Mononuclear cell (primary cell): ENCODE data around the gene ALK. TPM values are rescaled to one million over a fixed set of nuclear protein-coding genes. Genes with fewer than 3 reads are reported as not detected.

Experiments
- H3K27me3 ChIP-seq: 2 replicates; pipeline ENCODE4 v1.6.0; 2011; ENCODE audit warnings: low read length, control low read depth; ENCODE audit not compliant: insufficient read depth
- H3K4me1 ChIP-seq: 2 replicates; pipeline ENCODE4 v1.5.1; 2011; ENCODE audit warnings: mild to moderate bottlenecking, low read length, control low read depth; ENCODE audit not compliant: insufficient read depth
- H3K4me3 ChIP-seq: 2 replicates; pipeline ENCODE4 v1.5.1; 2011; ENCODE audit warnings: mild to moderate bottlenecking, low read length, moderate library complexity
- H3K9me3 ChIP-seq: 2 replicates; pipeline ENCODE4 v1.5.1; 2011; ENCODE audit warnings: low read depth, mild to moderate bottlenecking, control low read depth, low read length
- total RNA-seq: library from RNA; depleted of rRNA; stranded (reverse); fragments of >200 nt; gene quantifications from one replicate; pipeline ENCODE4 v1.2.3, GENCODE V29; 2012

The ALK gene
- total RNA-seq, 1 donor: not detected

DNA sequence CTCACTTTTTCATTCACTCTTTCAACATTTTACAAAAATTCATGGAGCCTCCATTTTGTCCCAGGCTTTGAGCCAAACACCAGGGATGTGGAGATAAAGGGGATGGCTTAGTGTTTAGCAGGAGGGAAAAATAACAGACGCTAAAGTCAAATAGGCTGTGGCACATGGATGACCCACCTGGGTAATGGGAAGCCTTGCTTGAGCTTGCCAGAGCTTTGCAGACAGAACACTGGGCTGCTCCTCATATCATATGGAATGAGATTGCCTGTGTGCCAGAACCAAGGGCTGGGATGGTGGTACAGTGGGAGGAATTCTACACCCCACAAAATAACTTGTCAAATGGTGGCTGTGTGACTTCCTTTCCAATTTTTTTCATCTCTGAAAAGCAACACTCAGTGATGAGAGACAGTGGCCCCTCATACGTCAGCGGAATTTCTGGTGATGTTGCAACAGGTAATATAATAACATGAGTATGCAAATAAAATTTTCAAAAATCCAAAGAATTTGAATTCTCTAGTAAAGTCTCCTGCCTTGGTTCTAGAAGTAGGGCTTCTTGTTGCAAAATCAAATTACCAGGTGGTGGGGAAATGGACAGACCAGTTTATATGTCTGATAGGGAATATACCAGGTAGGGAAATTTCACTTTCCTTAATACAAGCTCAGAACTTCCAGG lies 553.3 kb downstream of the ALK start:
- Histone ChIP-seq H3K4me1 (no peaks in the 10 kb centered on the region), H3K27me3 (no peaks in the 10 kb centered on the region), H3K9me3 (no peaks in the 10 kb centered on the region), H3K4me3 (no peak overlapping the region)

DNA sequence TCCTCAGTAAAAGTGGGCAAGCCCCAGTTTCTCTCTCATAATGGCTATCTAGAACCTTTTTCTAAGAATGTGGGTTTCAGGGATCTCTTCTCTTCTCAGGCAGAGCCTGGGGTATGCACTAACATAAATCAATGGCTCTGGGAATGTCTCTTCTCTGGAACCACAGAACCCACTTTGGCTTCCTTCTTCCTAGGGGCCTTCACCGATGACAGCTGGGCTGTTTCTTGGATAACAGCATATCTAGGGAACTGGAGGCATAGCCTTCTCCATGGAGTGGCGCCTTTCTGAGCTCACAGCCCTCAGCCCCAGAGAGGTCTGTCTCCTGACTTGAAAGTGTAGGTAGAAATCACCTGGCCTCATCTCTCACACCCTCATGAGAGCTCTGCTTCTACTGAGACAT lies 558.3 kb downstream of the ALK start:
- H3K27me3 ChIP-seq: no peaks in the 10 kb centered on the region
- no peaks in the 10 kb centered on the region for H3K9me3 ChIP-seq

GRCh38 chr2:29361231-29361630 lies 560.2 kb downstream of the ALK start:
- Histone ChIP-seq H3K4me3 (no peak overlapping the region), H3K27me3 (no peaks in the 10 kb centered on the region), H3K9me3 (no peaks in the 10 kb centered on the region), H3K4me1 (no peaks in the 10 kb centered on the region)

More for the DNA sequence above, 558.3 kb downstream of the ALK start:
- Histone ChIP-seq H3K4me3 (no peak overlapping the region), H3K4me1 (no peaks in the 10 kb centered on the region)

GRCh38 chr2:29360016-29360784 lies 561.2 kb downstream of the ALK start:
- Histone ChIP-seq H3K9me3 (no peaks in the 10 kb centered on the region), H3K4me3 (no peak overlapping the region), H3K27me3 (no peaks in the 10 kb centered on the region), H3K4me1 (no peaks in the 10 kb centered on the region)

- Histone ChIP-seq H3K27me3 (no peaks in the 10 kb centered on the region), H3K9me3 (no peaks in the 10 kb centered on the region), H3K4me1 (no peaks in the 10 kb centered on the region), H3K4me3 (no peak overlapping the region)
These were observed 567.9 kb downstream of the ALK start for GRCh38 chr2:29353403-29353991.

GRCh38 chr2:29351916-29352591 lies 569.3 kb downstream of the ALK start:
- Histone ChIP-seq H3K4me1 (no peaks in the 10 kb centered on the region), H3K4me3 (no peak overlapping the region), H3K9me3 (no peaks in the 10 kb centered on the region), H3K27me3 (no peaks in the 10 kb centered on the region)

GRCh38 chr2:29351248-29351647 lies 570.1 kb downstream of the ALK start:
- Histone ChIP-seq H3K4me1 (no peaks in the 10 kb centered on the region), H3K9me3 (no peaks in the 10 kb centered on the region), H3K27me3 (no peaks in the 10 kb centered on the region), H3K4me3 (no peak overlapping the region)

DNA sequence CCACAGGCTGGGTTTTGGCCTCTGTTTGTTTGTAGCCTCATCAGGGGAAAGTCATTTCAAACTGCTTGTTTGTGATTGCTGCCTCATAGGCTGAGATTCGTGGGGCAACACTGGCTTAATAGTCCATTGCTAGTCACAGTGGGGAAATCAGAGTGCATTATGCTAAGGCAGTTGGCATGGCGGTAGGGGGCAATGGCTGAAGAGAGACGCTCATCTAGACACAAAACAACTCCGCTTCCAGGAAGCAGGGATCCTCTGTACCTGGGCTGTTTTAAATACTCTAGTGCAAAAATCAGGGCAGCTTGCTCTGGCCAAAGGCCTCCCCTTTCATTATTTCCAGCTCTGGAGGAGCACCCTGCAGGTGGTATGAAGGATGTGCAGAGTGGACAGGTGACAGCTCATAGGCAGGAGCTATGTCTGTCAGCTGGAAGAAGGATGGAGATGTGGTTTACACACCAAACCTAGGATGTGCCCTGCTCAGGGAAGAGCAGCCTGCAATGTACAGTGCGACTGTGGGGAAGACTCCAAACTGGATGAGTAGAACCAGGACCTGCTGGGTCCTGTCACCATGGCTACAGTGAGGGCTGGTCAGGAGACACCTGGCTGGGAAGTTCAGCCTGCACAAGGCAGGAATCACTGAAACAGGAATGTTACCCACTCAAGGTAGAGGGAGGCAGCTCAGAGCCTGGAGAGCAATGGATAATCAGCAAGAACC lies 571.9 kb downstream of the ALK start:
- no peaks in the 10 kb centered on the region for H3K9me3 ChIP-seq
- no peaks in the 10 kb centered on the region for H3K4me1 ChIP-seq
- H3K27me3 ChIP-seq: no peaks in the 10 kb centered on the region
- H3K4me3 ChIP-seq: no peak overlapping the region

DNA sequence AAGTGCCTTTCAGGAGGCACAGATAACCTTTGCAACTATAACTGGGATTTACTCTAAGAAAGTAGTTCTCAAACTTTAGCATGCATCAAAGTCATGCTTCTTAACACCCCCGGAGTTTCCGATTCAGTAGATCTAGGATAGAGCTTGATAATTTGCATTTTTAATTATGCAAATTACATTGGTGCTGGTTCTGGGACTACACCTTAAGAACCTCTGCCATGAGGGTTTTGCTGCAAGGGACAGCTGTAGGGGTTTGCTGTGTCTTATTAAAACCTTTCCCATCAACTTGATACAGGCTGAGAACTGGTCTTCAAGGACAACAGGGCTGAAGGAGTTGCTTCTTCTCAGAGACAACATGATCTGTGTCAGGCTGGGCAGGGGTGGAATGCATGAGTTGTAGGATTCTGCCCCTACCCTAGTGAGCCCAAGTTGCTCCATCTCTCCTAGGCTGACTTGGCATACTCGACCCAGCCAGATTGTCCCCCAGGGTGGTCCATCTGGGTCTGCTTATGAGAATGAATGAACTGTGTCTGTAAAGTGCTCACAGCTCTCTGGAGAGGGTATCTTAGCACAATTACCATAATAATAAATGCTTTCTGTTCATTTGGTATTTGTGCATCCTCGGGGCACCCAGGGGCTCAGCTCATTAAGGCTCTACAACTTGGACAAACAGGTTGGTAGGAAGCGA lies 573.5 kb downstream of the ALK start:
- H3K27me3 ChIP-seq: no peaks in the 10 kb centered on the region
- H3K9me3 ChIP-seq: no peaks in the 10 kb centered on the region
- H3K4me3 ChIP-seq: no peak overlapping the region
- H3K4me1 ChIP-seq: no peaks in the 10 kb centered on the region

GRCh38 chr2:29345236-29345635 lies 576.1 kb downstream of the ALK start:
- no peaks in the 10 kb centered on the region for H3K4me1 ChIP-seq
- no peaks in the 10 kb centered on the region for H3K27me3 ChIP-seq
- no peak overlapping the region for H3K4me3 ChIP-seq
- no peaks in the 10 kb centered on the region for H3K9me3 ChIP-seq

GRCh38 chr2:29343830-29344229 lies 577.6 kb downstream of the ALK start:
- Histone ChIP-seq H3K27me3 (no peaks in the 10 kb centered on the region), H3K4me1 (no peaks in the 10 kb centered on the region), H3K9me3 (no peaks in the 10 kb centered on the region), H3K4me3 (no peak overlapping the region)

DNA sequence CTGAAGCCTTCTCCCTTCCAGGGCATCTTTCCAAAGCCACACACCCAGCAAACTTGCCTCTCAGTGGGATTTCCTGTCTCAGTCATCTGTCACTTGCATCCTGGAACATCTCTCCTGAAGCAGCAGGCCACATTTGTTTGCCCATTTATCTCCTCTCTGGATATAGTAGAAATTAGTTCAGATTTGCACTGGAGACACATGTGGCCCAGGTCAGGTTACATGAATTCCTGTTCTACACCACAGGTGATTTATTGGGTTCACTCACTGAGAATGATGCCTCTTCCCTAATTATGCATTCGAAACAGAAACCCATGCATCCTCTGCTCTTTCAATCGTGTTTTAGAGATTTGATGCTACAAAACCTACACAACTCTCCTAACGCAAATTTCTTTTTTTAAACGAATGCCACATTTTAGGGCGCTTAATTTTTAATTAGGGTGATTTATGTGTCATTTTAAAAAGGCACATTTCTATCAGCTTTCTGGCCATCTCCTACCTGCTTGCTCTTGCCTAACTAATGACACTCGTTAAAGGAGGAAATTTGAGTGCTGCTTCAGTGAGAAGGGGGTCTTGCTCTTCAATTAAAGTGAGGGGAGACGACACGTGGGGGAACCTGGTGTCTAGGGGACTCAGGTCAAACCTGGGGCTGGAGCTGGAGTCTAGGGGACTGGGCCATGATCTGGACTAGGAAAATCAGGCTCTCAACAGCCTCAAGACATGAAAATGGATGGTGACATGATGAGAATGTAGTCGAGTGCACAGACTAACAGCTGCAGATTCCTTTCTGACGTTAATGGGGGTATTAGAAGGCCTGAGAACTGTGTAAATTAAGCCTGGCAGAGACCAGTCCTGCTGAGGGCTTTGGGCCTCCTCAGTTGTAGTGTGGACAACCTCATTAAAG lies 584.8 kb downstream of the ALK start:
- H3K9me3 ChIP-seq: no peaks in the 10 kb centered on the region
- H3K27me3 ChIP-seq: no peaks in the 10 kb centered on the region
- H3K4me1 ChIP-seq: no peaks in the 10 kb centered on the region
- no peak overlapping the region for H3K4me3 ChIP-seq

DNA sequence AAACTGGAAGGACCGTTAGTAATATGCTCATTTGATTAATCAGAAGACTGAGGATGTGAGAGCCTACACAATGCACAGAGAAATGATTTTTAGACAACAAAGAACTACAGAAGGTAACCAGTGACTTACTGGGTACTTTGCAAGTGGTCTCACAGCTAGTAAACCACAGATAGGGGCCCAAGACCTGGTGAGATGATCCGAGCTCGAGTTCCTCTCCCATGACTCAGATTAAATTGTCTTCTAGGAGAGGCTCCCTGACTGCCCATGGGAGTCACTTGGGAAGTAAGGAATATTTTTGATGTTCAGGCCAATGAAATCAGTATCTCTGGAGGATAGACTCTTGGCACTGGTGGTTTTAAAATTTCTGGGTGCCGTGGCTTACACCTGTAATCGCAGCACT lies 586.0 kb downstream of the ALK start:
- no peaks in the 10 kb centered on the region for H3K27me3 ChIP-seq
- no peaks in the 10 kb centered on the region for H3K4me1 ChIP-seq
- H3K4me3 ChIP-seq: no peak overlapping the region
- no peaks in the 10 kb centered on the region for H3K9me3 ChIP-seq
